SKM-1 (cell line): ENCODE measurements around the gene GLP1R.
"Not testable (repeated sequence)": the region's sequence is repeated elsewhere in the genome, so short reads cannot be mapped to it uniquely, and the experiment has no call there.

ENCODE experiments used
- DNase-seq: peaks from one replicate; lab custom pipeline; 2025; ENCODE audit not compliant: unreplicated experiment; lab: John Stamatoyannopoulos, UW

GLP1R gene

GRCh38 chr6:39118921-39119320 is 70.3 kb downstream of the GLP1R start:
- DNase-seq = no peak

GRCh38 chr6:39124114-39124513 is 75.5 kb downstream of the GLP1R start:
- no peak for DNase-seq

GRCh38 chr6:39128106-39128505 is 79.5 kb downstream of the GLP1R start:
- DNase-seq = no peak

- DNase-seq = no peak
These were observed 80.3 kb downstream of the GLP1R start for GRCh38 chr6:39128832-39129231.

DNA sequence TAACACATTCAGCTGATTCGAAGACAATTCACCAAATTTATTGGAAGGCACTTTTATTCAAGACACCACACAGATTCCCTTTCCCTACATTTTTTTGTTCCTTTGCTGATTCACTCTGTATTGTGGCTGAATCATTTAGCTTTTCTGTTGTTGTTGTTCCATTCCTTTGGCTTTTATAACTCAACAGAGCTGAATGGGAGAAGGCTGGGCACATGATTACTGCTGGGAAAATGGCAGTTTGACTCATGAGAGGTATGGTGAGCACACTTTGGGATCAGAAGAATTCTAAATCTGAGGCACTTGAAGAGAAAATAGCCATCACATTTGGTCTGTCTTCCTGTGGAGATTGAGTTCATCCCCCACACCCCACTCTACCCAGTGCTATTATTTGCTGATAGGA is 82.1 kb downstream of the GLP1R start:
- no peak for DNase-seq

- not testable (repeated sequence) for DNase-seq
These were observed 86.2 kb downstream of the GLP1R start for GRCh38 chr6:39134761-39135160.

DNA sequence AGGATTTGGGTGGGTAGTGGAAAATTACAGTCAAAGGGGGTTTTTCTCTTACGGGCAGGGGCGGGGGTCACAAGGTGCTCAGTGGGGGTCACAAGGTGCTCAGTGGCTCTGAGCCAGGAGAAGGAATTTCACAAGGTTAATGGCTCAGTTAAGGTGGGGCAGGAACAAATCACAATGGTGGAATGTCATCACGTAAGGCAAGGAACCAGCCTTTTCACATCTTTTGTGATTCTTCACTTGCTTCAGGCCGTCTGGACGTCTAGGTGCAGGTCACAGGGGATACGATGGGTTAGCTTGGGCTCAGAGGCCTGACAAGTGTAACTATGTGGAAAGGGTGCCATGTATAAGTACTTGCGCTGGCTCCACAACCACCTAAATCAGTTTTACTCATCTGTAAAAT is 87.6 kb downstream of the GLP1R start:
- DNase-seq = not testable (repeated sequence)

DNA sequence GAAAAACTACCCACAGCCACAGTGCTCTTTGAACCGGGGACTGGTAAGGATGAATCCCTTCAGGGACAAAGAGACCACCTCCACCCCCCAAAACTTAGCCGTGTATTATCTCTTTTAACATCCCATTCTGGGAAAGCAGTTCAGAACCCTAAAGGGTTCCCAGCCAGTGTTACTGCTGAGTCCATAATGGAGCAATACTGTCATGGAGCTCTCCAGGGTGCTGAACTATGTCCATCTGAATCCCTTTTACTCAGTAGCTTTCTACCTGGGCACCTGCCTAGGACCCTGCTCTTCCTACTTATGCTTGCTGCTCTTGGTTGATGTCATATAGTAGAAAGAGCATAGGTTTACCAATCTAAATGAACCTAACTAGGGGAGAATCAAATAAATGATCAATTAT is 88.7 kb downstream of the GLP1R start:
- DNase-seq = no peak
